ENCODE data around the gene PADI2.
A peak's percentile ranks its signal among the peaks of the same experiment; 100 is the strongest.

PADI2 gene

GRCh38 chr1:17119076-17119772 lies at the start of gene PADI2:
Gene PADI2, minus strand, starts transcription at chr1:17119451. Its CDS starts 80 bp downstream, at chr1:17119371.
- DNase-seq, result peak; percentile 64

- DNase-seq, result no peak
Observed at GRCh38 chr1:17168091-17168876, 49.0 kb upstream of the PADI2 start.

GRCh38 chr1:17167786-17168090 lies 48.5 kb upstream of the PADI2 start:
- no peak for DNase-seq

- no peak for DNase-seq
Observed at GRCh38 chr1:17167041-17167785, 48.0 kb upstream of the PADI2 start.

GRCh38 chr1:17165823-17166222 lies 46.6 kb upstream of the PADI2 start:
- no peak for DNase-seq

- no peak for DNase-seq
Observed at GRCh38 chr1:17163789-17164666, 44.8 kb upstream of the PADI2 start.

- DNase-seq, result no peak
Observed at GRCh38 chr1:17163371-17163770, 44.1 kb upstream of the PADI2 start.

GRCh38 chr1:17162941-17163340 lies 43.7 kb upstream of the PADI2 start:
- no peak for DNase-seq

- no peak for DNase-seq
Observed at GRCh38 chr1:17161926-17162800, 42.9 kb upstream of the PADI2 start.

GRCh38 chr1:17161137-17161740 lies 42.0 kb upstream of the PADI2 start:
- no peak for DNase-seq

GRCh38 chr1:17158961-17159360 lies 39.7 kb upstream of the PADI2 start:
- no peak for DNase-seq

- no peak for DNase-seq
Observed at GRCh38 chr1:17156108-17156507, 36.9 kb upstream of the PADI2 start.

- DNase-seq, result no peak
Observed at GRCh38 chr1:17155257-17155920, 36.1 kb upstream of the PADI2 start.

- no peak for DNase-seq
Observed at GRCh38 chr1:17149771-17150170, 30.5 kb upstream of the PADI2 start.

GRCh38 chr1:17148950-17149608 lies 29.8 kb upstream of the PADI2 start:
- no peak for DNase-seq

GRCh38 chr1:17145648-17146047 lies 26.4 kb upstream of the PADI2 start:
- no peak for DNase-seq

GRCh38 chr1:17143760-17144159 lies 24.5 kb upstream of the PADI2 start:
- DNase-seq, result no peak

- DNase-seq, result no peak
Observed at GRCh38 chr1:17141441-17142197, 22.4 kb upstream of the PADI2 start.

- DNase-seq, result no peak
Observed at GRCh38 chr1:17140279-17140678, 21.0 kb upstream of the PADI2 start.
